K562 (cell line): ENCODE results near the gene ABCA3. TPM values are rescaled to one million over a fixed set of nuclear protein-coding genes. Genes with fewer than 3 reads are reported as not detected.

Source experiments
- ATAC-seq: fragments of 200-7000 bp; cut with Tn5 transposase; 3 replicates; pipeline ENCODE4 v1.9.1; 2020; ENCODE audit warnings: moderate library complexity
- BruUV-seq: library from RNA; stranded (reverse); fragments of 400-500 nt; replicated peaks from 2 replicates; lab custom pipeline; 2021; lab: Mats Ljungman, UMichigan
- CTCF ChIA-PET: fragments of 300-600 bp; formaldehyde crosslinking; extraction: SDS; loops from one replicate; lab custom pipeline; 2021; ENCODE audit warnings: low intra/inter-chr PET ratio; lab: Yijun Ruan, JAX
- POLR2A ChIA-PET: fragments of 300-600, 350-650 bp; sonication (Branson Sonifier 250); formaldehyde crosslinking; extraction: SDS; loops from one replicate; lab custom pipeline; 2021; ENCODE audit warnings: antibody characterized with exemption, inconsistent platforms; lab: Yijun Ruan, JAX
- DNase-seq, 4 experiments: peaks; one replicate each; pipeline versions ENCODE4 v3.0.0 to v3.0.0-alpha.2; 2011 to 2018; ENCODE audit warnings: low spot score in 3 of 4, mixed read lengths in 3 of 4; ENCODE audit errors: extremely low read depth in 1 of 4
- FAIRE-seq: peaks from 2 replicates; lab custom pipeline; 2011; peaks lifted over from hg19 to GRCh38; lab: Jason Lieb, UNC
- H2AFZ ChIP-seq: 2 replicates; pipeline ENCODE4 v1.6.0; 2011; ENCODE audit warnings: low read depth, low read length, control low read depth, inconsistent platforms
- H3K27ac ChIP-seq: fragments of 200-600 bp; 3 replicates; pipeline ENCODE4 v1.8.0; 2011; ENCODE audit warnings: low read depth, mild to moderate bottlenecking, control low read depth, inconsistent platforms, low read length, moderate library complexity, mixed read lengths; ENCODE audit errors: extremely low read depth
- H3K27me3 ChIP-seq, 2 experiments: fragments of 300-600 bp in 1 of 2; 2 replicates in 1 of 2; 3 replicates in 1 of 2; pipeline versions ENCODE4 v1.6.0 to v1.8.0; 2011; ENCODE audit warnings: inconsistent platforms in 2 of 2, low read length in 2 of 2, mild to moderate bottlenecking in 1 of 2, mixed read lengths in 1 of 2, moderate library complexity in 1 of 2; ENCODE audit not compliant: control insufficient read depth in 2 of 2, insufficient read depth in 2 of 2
- H3K36me3 ChIP-seq: fragments of 300-600 bp; 3 replicates; pipeline ENCODE4 v1.8.0; 2011; ENCODE audit warnings: mild to moderate bottlenecking, low read length, inconsistent platforms; ENCODE audit not compliant: control insufficient read depth, insufficient read depth
- H3K4me1 ChIP-seq, 2 experiments: fragments of 200-600 bp in 1 of 2; replicated peaks in 1 of 2; 2 replicates in 1 of 2; 3 replicates in 1 of 2; pipeline versions ENCODE4 v1.5.1 to v1.8.0; 2011; ENCODE audit warnings: inconsistent platforms in 2 of 2, low read length in 2 of 2, mild to moderate bottlenecking in 1 of 2, mixed read lengths in 1 of 2, moderate library complexity in 1 of 2; ENCODE audit not compliant: control insufficient read depth in 2 of 2, insufficient read depth in 2 of 2
- H3K4me2 ChIP-seq: 2 replicates; pipeline ENCODE4 v1.6.1; 2011; ENCODE audit warnings: low read length, control low read depth, inconsistent platforms, mixed read lengths; ENCODE audit not compliant: insufficient read depth
- H3K4me3 ChIP-seq: fragments of 200-600 bp; sonication (generic), shearing (Covaris generic); 2 replicates; pipeline ENCODE4 v1.5.1; 2016; ENCODE audit warnings: control low read depth, inconsistent platforms
- H3K79me2 ChIP-seq: fragments of 200-600 bp; 3 replicates; pipeline ENCODE4 v1.8.0; 2011; ENCODE audit warnings: low read length, inconsistent platforms; ENCODE audit not compliant: control insufficient read depth, insufficient read depth
- H3K9ac ChIP-seq, 2 experiments: 2 replicates each; pipeline versions ENCODE4 v1.6.0 to v1.6.1; 2011; ENCODE audit warnings: low read depth in 2 of 2, low read length in 2 of 2, control low read depth in 1 of 2, inconsistent platforms in 1 of 2, mild to moderate bottlenecking in 1 of 2, mixed read lengths in 1 of 2; ENCODE audit not compliant: insufficient read depth in 1 of 2
- H3K9me1 ChIP-seq: one replicate; pipeline ENCODE4 v1.6.0; 2011; ENCODE audit warnings: inconsistent platforms, mild to moderate bottlenecking, low read length, moderate library complexity; ENCODE audit not compliant: control insufficient read depth, insufficient read depth
- H3K9me3 ChIP-seq: replicated peaks from 2 replicates; pipeline ENCODE4 v1.5.1; 2011; ENCODE audit warnings: low read depth, low read length, inconsistent platforms; ENCODE audit not compliant: control insufficient read depth, insufficient read depth
- H4K20me1 ChIP-seq: replicated peaks from 2 replicates; pipeline ENCODE4 v1.6.1; 2011; ENCODE audit warnings: low read length, inconsistent platforms, mixed read lengths; ENCODE audit not compliant: control insufficient read depth, insufficient read depth
- CUX1 ChIP-seq: fragments of 200-800 bp; sonication (Bioruptor generic); IDR thresholded peaks from 2 replicates; pipeline ENCODE4 v1.6.1; 2016; ENCODE audit warnings: missing genetic modification characterization, missing compliant biosample characterization
- EP400 ChIP-seq: fragments of 450-650 bp; IDR thresholded peaks from 2 replicates; pipeline ENCODE4 v1.6.1; 2017; ENCODE audit warnings: antibody characterized with exemption, mild to moderate bottlenecking, moderate library complexity
- FOSL1 ChIP-seq: fragments of 200-800 bp; sonication (Bioruptor generic); conservative IDR thresholded peaks from 2 replicates; pipeline ENCODE4 v1.6.1; 2016; ENCODE audit warnings: missing genetic modification characterization, missing compliant biosample characterization
- GABPA ChIP-seq: fragments of 200-800 bp; sonication (Bioruptor generic); conservative IDR thresholded peaks from 2 replicates; pipeline ENCODE4 v1.6.1; 2016; ENCODE audit warnings: low read depth, missing genetic modification characterization, missing compliant biosample characterization
- NFIX ChIP-seq: fragments of 250-450 bp; sonication (Bioruptor Pico); IDR thresholded peaks from 2 replicates; pipeline ENCODE4 v1.4.0; 2020; ENCODE audit warnings: low read depth, mild to moderate bottlenecking, moderate library complexity
- NR2C2 ChIP-seq, 2 experiments: fragments of 200-800 bp in 1 of 2; sonication (Bioruptor generic) in 1 of 2; sonication (generic) in 1 of 2; formaldehyde crosslinking in 1 of 2; IDR thresholded peaks; 2 replicates each; pipeline versions ENCODE4 v1.6.1 to v1.8.0; 2016 to 2022; ENCODE audit warnings: mild to moderate bottlenecking in 1 of 2, missing compliant biosample characterization in 1 of 2, missing genetic modification characterization in 1 of 2, missing genetic modification reagents in 1 of 2
- ZKSCAN1 ChIP-seq: fragments of 150-350 bp; IDR thresholded peaks from 2 replicates; pipeline ENCODE4 v1.6.1; 2016; ENCODE audit warnings: low read depth, low read length
- ZNF263 ChIP-seq: sonication (generic); formaldehyde crosslinking; IDR thresholded peaks from 2 replicates; pipeline ENCODE4 v1.8.0; 2022; ENCODE audit warnings: mild to moderate bottlenecking, missing genetic modification reagents, borderline replicate concordance
- ZNF282 ChIP-seq: sonication (generic); formaldehyde crosslinking; IDR thresholded peaks from 2 replicates; pipeline ENCODE4 v1.8.1; 2023; ENCODE audit warnings: missing genetic modification reagents
- ZNF445 ChIP-seq: fragments of 250-450 bp; sonication (Bioruptor Pico); IDR thresholded peaks from 2 replicates; pipeline ENCODE4 v1.4.0; 2020; ENCODE audit warnings: low read depth, mild to moderate bottlenecking, moderate library complexity
- WGBS: fragments of 100-300 bp; shearing (Covaris generic); methylation state at CpG from one replicate; pipeline ENCODE4 v1.1.6; 2016; ENCODE audit warnings: low coverage, mixed read lengths; ENCODE audit not compliant: insufficient coverage; ENCODE audit errors: missing lambda C conversion rate; 5-methylcytosine and 5-hydroxymethylcytosine counted together
- in situ Hi-C: fragments of 300-500 bp; cut with MboI; formaldehyde crosslinking; loops from 4 replicates; pipeline ENCODE4 v1.15.0; 2018; ENCODE audit warnings: inconsistent platforms, mixed read lengths
- intact Hi-C: fragments of 100-400 bp; cut with micrococcal nuclease; formaldehyde crosslinking; loops from 2 replicates; pipeline ENCODE4 v1.14.2; 2022
- polyA plus RNA-seq, 8 experiments: library from polyadenylated mRNA; depleted of rRNA in 4 of 8; stranded (reverse) in 5 of 8; unstranded in 3 of 8; fragments of >200 nt; fragmentation: Nextera tagmentation in 2 of 8; fragmentation: Illumina TruSeq in 1 of 8; extraction: Ambion mirVana in 2 of 8; extraction: Trizol in 1 of 8; gene quantifications; 2 replicates each; pipeline versions ENCODE4 v1.2.1 to v1.2.3, GENCODE V29; 2011 to 2014; ENCODE audit warnings: inconsistent platforms in 1 of 8, missing spikeins in 1 of 8
- total RNA-seq, 7 experiments: library from RNA; depleted of rRNA in 6 of 7; stranded (reverse); fragments of >200 nt in 6 of 7; fragmentation: Illumina TruSeq in 2 of 7; extraction: Trizol in 2 of 7; gene quantifications; 2 replicates each; pipeline versions ENCODE4 v1.2.1 to v1.2.3, GENCODE V29; 2011 to 2021; ENCODE audit warnings: low replicate concordance in 1 of 7
- TF ChIP-seq, protein P1 (sequence below): sonication (generic); formaldehyde crosslinking; IDR thresholded peaks from 2 replicates; pipeline ENCODE4 v1.4.0; 2020; ENCODE audit warnings: mild to moderate bottlenecking, missing genetic modification reagents
- TF ChIP-seq, protein P2 (sequence below): fragments of 250-450 bp; sonication (Bioruptor Pico); IDR thresholded peaks from 2 replicates; pipeline ENCODE4 v1.5.0; 2022; ENCODE audit warnings: mild to moderate bottlenecking

The ABCA3 gene
- total and polyA plus RNA-seq, 9 of the 15 experiments (the other 6 are each of a cell fraction or from before 2014, with no cell fraction given), result 0.66 to 23.7 (median 6.9) TPM

GRCh38 chr16:2256531-2257140, 83.9 kb downstream of the ABCA3 start:
- 97% methylated on average over 12 of the region's 12 CpGs for WGBS
- Histone ChIP-seq H3K4me1 (peaks cover 8 to 11% of the 10 kb centered on the region in 2 experiments), H3K9me1 (no peaks in the 10 kb centered on the region), H3K79me2 (peaks cover 26% of the 10 kb centered on the region), H4K20me1 (0 out of 2 replicates have a peak, but pooled peaks cover 3% of the 10 kb centered on the region), H3K9me3 (no peaks in the 10 kb centered on the region), H3K36me3 (peaks cover 98% of the 10 kb centered on the region), H2AFZ (no peak overlapping the region), H3K9ac (peak overlapping the region in 1 of 2 experiments; percentile 21; a peak in 1 of 4 replicates), H3K4me3 (no peak overlapping the region), H3K27me3 (no peaks in the 10 kb centered on the region), H3K4me2 (no peak overlapping the region), H3K27ac (no peak overlapping the region)
- intact Hi-C loops (no loop called here), in situ Hi-C loops (no loop called here)
- POLR2A ChIA-PET, result interaction anchor here (0.5 to 3.4 kb wide), 9 partner anchors 10 to 1084 kb away, joined by 3 to 14 read pairs (median 3); partner anchors contain the start of genes KCTD5, RNPS1 and TRAF7
- FAIRE-seq (no peak), DNase-seq (no peak), ATAC-seq (no peak)
- CTCF ChIA-PET, result no interaction called here
- BruUV-seq, result no TSS peak
- TF ChIP-seq FOSL1 (no peak), GABPA (tag) (no peak), EP400 (no peak), CUX1 (CRISPR knock-in tag) (no peak), NR2C2 (CRISPR knock-in tag; IDR thresholded peaks at IDR 0.05) (no peak), NR2C2 (tag; IDR thresholded peaks at IDR 0.05) (no peak), ZNF282 (CRISPR knock-in tag) (no peak), NFIX (no peak), ZKSCAN1 (no peak), ZNF263 (no peak), ZNF445 (no peak)
- TF ChIP-seq, protein P1, sequence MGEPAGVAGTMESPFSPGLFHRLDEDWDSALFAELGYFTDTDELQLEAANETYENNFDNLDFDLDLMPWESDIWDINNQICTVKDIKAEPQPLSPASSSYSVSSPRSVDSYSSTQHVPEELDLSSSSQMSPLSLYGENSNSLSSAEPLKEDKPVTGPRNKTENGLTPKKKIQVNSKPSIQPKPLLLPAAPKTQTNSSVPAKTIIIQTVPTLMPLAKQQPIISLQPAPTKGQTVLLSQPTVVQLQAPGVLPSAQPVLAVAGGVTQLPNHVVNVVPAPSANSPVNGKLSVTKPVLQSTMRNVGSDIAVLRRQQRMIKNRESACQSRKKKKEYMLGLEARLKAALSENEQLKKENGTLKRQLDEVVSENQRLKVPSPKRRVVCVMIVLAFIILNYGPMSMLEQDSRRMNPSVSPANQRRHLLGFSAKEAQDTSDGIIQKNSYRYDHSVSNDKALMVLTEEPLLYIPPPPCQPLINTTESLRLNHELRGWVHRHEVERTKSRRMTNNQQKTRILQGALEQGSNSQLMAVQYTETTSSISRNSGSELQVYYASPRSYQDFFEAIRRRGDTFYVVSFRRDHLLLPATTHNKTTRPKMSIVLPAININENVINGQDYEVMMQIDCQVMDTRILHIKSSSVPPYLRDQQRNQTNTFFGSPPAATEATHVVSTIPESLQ (CRISPR knock-in tag), result no peak
- TF ChIP-seq, protein P2, sequence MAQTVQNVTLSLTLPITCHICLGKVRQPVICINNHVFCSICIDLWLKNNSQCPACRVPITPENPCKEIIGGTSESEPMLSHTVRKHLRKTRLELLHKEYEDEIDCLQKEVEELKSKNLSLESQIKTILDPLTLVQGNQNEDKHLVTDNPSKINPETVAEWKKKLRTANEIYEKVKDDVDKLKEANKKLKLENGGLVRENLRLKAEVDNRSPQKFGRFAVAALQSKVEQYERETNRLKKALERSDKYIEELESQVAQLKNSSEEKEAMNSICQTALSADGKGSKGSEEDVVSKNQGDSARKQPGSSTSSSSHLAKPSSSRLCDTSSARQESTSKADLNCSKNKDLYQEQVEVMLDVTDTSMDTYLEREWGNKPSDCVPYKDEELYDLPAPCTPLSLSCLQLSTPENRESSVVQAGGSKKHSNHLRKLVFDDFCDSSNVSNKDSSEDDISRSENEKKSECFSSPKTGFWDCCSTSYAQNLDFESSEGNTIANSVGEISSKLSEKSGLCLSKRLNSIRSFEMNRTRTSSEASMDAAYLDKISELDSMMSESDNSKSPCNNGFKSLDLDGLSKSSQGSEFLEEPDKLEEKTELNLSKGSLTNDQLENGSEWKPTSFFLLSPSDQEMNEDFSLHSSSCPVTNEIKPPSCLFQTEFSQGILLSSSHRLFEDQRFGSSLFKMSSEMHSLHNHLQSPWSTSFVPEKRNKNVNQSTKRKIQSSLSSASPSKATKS (CRISPR knock-in tag), result no peak
